22Rv1 (cell line): ENCODE measurements around the gene EFNA4.

ENCODE experiments used
- CTCF ChIP-seq: fragments of 450-650 bp; IDR thresholded peaks from 2 replicates; pipeline ENCODE4 v1.5.1; 2017; ENCODE audit warnings: mild to moderate bottlenecking
- ZFX ChIP-seq: fragments of 450-650 bp; IDR thresholded peaks from 2 replicates; pipeline ENCODE4 v1.6.1; 2017; ENCODE audit warnings: antibody characterized with exemption, borderline replicate concordance

DNA sequence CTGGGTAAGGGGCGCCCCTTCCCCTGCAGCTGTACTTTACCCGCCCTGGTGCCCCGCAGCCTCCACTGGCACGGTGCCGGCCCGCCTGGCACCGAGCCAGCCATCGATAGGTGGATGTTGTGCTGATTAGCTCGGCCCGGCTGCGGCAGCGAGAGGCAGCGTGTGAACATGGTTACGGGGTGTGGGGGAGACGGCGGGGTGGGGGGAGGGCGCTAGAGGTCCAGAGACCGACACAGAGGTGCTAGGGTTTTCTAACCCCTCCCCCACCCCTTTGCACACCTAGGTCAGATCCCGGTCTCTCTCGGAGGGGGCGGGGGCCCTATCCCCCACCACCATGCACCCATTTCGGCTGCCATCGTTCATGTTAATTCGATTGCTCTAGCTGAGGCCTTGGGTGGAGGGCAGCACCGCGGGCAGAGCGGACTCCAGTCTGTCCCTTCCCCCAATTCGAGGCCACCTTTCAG is 6.7 kb downstream of the EFNA4 start:
- TF ChIP-seq CTCF (no peak), ZFX (no peak)
